Measurements from ENCODE around the gene SSBP4.

GRCh38 chr19:18419195-18419698, at the start of gene SSBP4:
- TF ChIP-seq SP1 (IDR thresholded peaks at IDR 0.05) (no peak), SUZ12 (IDR thresholded peaks at IDR 0.05) (no peak), ELF4 (IDR thresholded peaks at IDR 0.05) (no peak), FOXM1 (IDR thresholded peaks at IDR 0.05; ENCODE audit: borderline replicate concordance) (peak; percentile 95), BHLHE40 (IDR thresholded peaks at IDR 0.05; ENCODE audit: borderline replicate concordance) (no peak), HDGF (IDR thresholded peaks at IDR 0.05; ENCODE audit: borderline replicate concordance) (no peak), PKNOX1 (IDR thresholded peaks at IDR 0.05) (no peak), ZNF384 (IDR thresholded peaks at IDR 0.05) (no peak), ARNT (IDR thresholded peaks at IDR 0.05) (no peak), FOXK2 (IDR thresholded peaks at IDR 0.05) (no peak), CTBP1 (IDR thresholded peaks at IDR 0.05; ENCODE audit: borderline replicate concordance) (no peak), TARDBP (IDR thresholded peaks at IDR 0.05) (no peak), FOXA1 (IDR thresholded peaks at IDR 0.05) (no peak), NFRKB (IDR thresholded peaks at IDR 0.05) (no peak)

All from HEK293T (cell line).